HG02623 (cell line): ENCODE results near the gene VTI1A.
"Not testable (repeated sequence)": the region's sequence is repeated elsewhere in the genome, so short reads cannot be mapped to it uniquely, and the experiment has no call there.

ENCODE experiments used
- ATAC-seq: cut with Tn5 transposase; IDR thresholded peaks from one replicate; pipeline ENCODE4 v1.9.1; 2021; ENCODE audit warnings: moderate library complexity; ENCODE audit not compliant: unreplicated experiment

The VTI1A gene

GRCh38 chr10:112848868-112849430, 401.9 kb downstream of the VTI1A start:
- ATAC-seq: no peak

- ATAC-seq: no peak
These were observed 402.5 kb downstream of the VTI1A start for GRCh38 chr10:112849546-112849945.

- no peak for ATAC-seq
These were observed 404.2 kb downstream of the VTI1A start for GRCh38 chr10:112851181-112851580.

- ATAC-seq: no peak
These were observed 404.7 kb downstream of the VTI1A start for GRCh38 chr10:112851588-112852211.

- ATAC-seq: no peak
These were observed 405.3 kb downstream of the VTI1A start for GRCh38 chr10:112852306-112852705.

- no peak for ATAC-seq
These were observed 408.1 kb downstream of the VTI1A start for GRCh38 chr10:112855134-112855533.

GRCh38 chr10:112857493-112857892, 410.5 kb downstream of the VTI1A start:
- no peak for ATAC-seq

- no peak for ATAC-seq
These were observed 412.1 kb downstream of the VTI1A start for GRCh38 chr10:112858986-112859651.

- ATAC-seq: no peak
These were observed 412.8 kb downstream of the VTI1A start for GRCh38 chr10:112859793-112860192.

- not testable (repeated sequence) for ATAC-seq
These were observed 416.4 kb downstream of the VTI1A start for GRCh38 chr10:112863461-112863860.
